Panc1 (cell line): ENCODE data around the gene TOB2.

Source experiments
- POLR2AphosphoS5 ChIP-seq: IDR thresholded peaks from 2 replicates; pipeline ENCODE4 v1.6.1; 2012; ENCODE audit warnings: mild to moderate bottlenecking, low read depth, low read length, moderate library complexity
- REST ChIP-seq, 2 experiments: IDR thresholded peaks; 2 replicates each; pipeline ENCODE4 v1.6.1; 2011 to 2012; ENCODE audit warnings: low read depth in 2 of 2, control low read depth in 1 of 2, low read length in 1 of 2, mild to moderate bottlenecking in 1 of 2, moderate library complexity in 1 of 2; ENCODE audit not compliant: insufficient read depth in 1 of 2
- SIN3A ChIP-seq: IDR thresholded peaks from 2 replicates; pipeline ENCODE4 v1.6.1; 2012; ENCODE audit warnings: low read depth, mild to moderate bottlenecking, low read length, moderate library complexity, borderline replicate concordance; ENCODE audit not compliant: insufficient read depth
- TCF7L2 ChIP-seq: IDR thresholded peaks from 2 replicates; pipeline ENCODE4 v1.6.1; 2011; ENCODE audit warnings: mild to moderate bottlenecking, low read depth, low read length, inconsistent platforms
- TF ChIP-seq, protein P1 (sequence below): fragments of 450-650 bp; IDR thresholded peaks from 2 replicates; pipeline ENCODE4 v1.5.1; 2017; ENCODE audit warnings: mild to moderate bottlenecking

GRCh38 chr22:41468381-41469217, 22.0 kb upstream of the TOB2 start, which contains the start of the genes ACO2 and PHF5A:
- TF ChIP-seq, protein P1, sequence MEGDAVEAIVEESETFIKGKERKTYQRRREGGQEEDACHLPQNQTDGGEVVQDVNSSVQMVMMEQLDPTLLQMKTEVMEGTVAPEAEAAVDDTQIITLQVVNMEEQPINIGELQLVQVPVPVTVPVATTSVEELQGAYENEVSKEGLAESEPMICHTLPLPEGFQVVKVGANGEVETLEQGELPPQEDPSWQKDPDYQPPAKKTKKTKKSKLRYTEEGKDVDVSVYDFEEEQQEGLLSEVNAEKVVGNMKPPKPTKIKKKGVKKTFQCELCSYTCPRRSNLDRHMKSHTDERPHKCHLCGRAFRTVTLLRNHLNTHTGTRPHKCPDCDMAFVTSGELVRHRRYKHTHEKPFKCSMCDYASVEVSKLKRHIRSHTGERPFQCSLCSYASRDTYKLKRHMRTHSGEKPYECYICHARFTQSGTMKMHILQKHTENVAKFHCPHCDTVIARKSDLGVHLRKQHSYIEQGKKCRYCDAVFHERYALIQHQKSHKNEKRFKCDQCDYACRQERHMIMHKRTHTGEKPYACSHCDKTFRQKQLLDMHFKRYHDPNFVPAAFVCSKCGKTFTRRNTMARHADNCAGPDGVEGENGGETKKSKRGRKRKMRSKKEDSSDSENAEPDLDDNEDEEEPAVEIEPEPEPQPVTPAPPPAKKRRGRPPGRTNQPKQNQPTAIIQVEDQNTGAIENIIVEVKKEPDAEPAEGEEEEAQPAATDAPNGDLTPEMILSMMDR, result no peak
- TF ChIP-seq POLR2AphosphoS5 (peak; percentile 55; the same call in 1 of the 2 replicates), REST (IDR thresholded peaks at IDR 0.05; ENCODE audit: insufficient read depth in 1 of 2, low read depth in 2 of 2, low read length in 1 of 2) (no peak), SIN3A (0 out of 2 replicates have a peak, but pooled peaks have one; percentile 35), TCF7L2 (peak; percentile 80)
